ENCODE measurements around the gene NIN.

Gene NIN

GRCh38 chr14:50791201-50791600 lies 39.8 kb downstream of the NIN start:
- DNase-seq (ENCODE audit: low read depth in 2 of 2), result no peak

GRCh38 chr14:50790589-50790988 lies 40.4 kb downstream of the NIN start:
- no peak for DNase-seq (ENCODE audit: low read depth in 2 of 2)

DNA sequence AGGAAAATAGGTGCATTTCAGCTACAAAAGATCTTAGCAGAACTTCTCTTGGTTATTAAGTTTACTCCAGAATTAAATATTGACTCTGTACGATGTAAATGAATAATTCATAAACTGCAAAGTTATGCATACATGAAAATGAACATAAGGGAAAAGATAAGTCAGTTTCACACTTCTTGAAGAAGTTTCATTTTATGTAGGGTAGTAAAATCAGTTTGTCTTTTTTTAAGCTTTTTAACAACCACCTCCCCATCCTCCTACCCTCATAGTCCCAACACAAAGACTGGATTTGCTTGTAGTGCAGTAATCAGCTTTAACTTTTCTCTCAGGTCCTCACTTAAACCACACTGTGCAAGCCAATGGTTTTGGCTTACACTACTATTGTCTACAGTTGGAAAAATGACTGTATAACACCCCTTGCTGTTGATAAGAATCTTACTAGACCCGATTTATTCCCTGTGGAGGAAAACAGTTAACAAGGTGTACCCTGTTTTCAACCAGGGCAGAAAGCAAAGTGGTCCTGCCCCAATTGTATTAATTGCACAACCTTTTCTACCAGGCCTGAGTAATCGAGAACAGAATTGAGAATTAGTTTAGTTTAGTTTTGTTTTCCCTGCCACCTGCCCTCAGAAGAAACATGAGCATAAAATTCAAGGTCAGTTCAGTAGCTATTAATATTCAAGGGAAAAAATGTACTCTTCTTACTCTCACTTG lies 44.1 kb downstream of the NIN start:
- DNase-seq (ENCODE audit: low read depth in 2 of 2), result no peak

DNA sequence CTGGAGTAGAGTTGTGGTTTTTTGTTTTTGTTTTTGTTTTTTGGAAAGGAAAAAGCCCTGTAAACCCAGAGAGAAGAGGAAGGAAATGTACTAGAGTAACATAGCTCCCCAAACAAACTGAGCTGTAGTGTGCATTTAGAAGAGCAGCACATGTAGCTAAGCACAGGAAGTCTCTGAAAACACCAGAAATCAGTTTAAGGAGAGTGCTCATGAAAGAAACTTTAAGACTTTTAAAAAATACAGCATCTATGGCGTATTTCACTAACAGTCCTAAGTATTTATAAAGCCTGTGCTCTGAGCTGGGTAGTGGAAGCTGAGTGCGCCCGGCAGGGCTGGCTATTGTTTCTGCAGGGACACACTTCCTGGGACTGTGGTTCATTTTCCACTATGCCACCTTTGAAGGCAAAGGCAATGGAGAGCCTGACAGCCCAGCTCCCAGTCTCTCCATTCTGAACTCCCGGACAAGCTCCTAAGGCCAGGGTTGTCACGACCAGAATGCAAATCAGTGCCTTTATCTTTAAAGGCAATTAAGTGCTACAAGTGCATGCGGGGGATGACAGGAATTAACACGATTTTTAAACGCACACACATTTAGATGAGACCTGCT lies 45.4 kb downstream of the NIN start:
- no peak for DNase-seq (ENCODE audit: low read depth in 2 of 2)

- no peak for DNase-seq (ENCODE audit: low read depth in 2 of 2)
Observed at GRCh38 chr14:50784683-50785456, 46.1 kb downstream of the NIN start.

- no peak for DNase-seq (ENCODE audit: low read depth in 2 of 2)
Observed at GRCh38 chr14:50783563-50783962, 47.4 kb downstream of the NIN start.

- DNase-seq (ENCODE audit: low read depth in 2 of 2), result no peak
Observed at GRCh38 chr14:50780393-50780792, 50.6 kb downstream of the NIN start.

- DNase-seq (ENCODE audit: low read depth in 2 of 2), result no peak
Observed at GRCh38 chr14:50778721-50779483, 52.1 kb downstream of the NIN start.

GRCh38 chr14:50776522-50776921 lies 54.4 kb downstream of the NIN start:
- no peak for DNase-seq (ENCODE audit: low read depth in 2 of 2)

DNA sequence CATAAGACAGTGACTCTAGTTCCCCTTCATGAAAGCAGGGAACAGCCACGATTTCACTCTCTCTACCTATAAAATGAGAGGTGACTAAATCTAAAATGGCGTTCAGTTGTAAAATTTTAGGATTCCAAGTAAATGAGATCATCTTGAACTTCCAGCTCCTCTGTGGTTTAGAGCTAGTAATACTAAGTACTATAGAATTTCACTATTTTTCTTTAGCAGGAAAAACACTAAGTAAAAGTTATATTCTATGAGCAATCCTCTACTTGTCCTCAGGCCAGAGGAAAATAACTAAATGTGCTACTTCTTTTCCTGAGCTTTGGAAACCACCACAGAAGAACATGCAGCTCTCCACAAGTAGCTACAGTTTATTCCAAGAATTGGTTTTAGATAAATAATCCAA lies 55.6 kb downstream of the NIN start:
- no peak for DNase-seq (ENCODE audit: low read depth in 2 of 2)

- DNase-seq (ENCODE audit: low read depth in 2 of 2), result no peak
Observed at GRCh38 chr14:50774542-50775267, 56.3 kb downstream of the NIN start.

DNA sequence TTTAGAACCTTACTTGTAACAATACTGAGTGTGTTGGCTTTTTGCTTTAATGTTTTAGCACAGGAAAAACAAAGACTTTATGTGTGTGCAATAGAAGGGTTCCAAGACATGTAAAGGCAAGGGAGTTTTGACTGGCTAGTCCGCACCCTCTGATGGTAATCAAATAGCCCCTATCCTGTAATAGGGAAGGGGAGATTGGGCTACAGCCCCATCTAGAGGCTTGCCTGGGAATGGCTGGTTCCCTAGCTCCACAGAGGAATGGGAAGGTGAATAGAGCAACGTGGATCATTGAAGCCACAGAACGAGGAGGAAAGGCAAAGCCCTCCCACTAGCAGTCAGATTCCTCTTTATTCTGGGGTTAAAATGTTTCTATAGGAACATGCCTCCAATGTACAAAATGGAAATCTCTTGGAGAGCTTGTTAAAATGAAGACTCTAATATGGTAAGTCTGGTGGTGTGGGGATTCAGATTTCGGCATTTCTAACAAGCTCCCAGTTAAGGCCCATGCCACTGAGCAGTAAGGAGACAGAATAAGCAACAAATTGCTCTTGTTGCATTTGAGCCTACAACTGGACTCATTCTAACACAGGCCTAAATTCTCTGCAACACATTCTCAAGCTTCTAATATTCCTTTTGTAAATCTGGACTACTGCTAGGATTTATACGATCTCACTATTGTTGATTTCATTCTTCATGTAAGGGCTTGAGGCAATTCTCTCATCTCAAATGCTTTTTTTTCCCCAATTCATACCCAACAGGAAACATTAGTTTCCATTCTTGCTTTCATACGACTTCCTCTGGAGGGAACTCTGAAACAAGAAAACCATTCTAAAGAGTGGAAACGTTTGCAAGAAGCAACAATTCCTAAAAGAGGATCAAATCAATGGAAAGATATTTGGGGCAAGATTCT lies 57.1 kb downstream of the NIN start:
- DNase-seq (ENCODE audit: low read depth in 2 of 2), result peak in 1 of 2 donors; percentile 34

DNA sequence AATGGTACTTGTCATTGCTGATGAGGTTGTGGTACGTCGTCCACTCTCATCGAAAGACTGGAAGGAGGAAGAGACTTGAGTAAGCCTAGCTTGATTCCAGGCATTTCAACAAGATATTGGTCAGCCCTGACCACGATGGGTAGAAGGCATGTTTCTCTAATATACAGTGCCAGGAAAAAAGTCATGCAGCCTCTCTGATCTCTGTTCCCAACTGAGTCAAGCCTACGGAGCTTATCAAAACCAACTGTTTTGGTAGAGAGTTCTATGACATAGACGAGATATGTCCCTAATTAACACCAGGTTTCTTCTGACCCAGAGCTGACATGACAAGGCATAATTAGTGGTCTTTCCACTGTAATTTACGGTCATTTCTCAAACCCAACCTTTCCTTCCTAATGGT lies 58.5 kb downstream of the NIN start:
- no peak for DNase-seq (ENCODE audit: low read depth in 2 of 2)

DNA sequence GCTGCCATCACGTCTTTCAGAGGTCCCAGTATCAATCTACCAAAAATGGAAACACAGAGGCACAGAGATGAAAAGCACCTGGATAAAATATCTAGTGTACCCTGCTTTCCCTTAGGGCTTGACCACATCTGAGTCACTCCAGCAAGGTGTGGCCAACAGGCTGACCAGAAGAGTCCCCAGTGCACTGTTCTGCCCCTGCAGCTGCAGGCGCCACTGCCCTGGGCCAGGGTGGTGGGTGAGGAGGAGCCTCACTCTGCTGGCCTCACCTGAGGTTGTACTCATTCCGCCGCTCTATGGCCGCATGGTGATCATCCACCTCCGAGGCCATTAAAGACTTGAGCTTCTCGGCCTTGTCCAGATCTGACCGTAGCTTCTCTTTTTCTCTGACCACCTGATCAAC lies 60.4 kb downstream of the NIN start:
- no peak for DNase-seq (ENCODE audit: low read depth in 2 of 2)

GRCh38 chr14:50769863-50770500 lies 61.0 kb downstream of the NIN start:
- DNase-seq (ENCODE audit: low read depth in 2 of 2), result no peak

GRCh38 chr14:50768680-50769079 lies 62.3 kb downstream of the NIN start:
- no peak for DNase-seq (ENCODE audit: low read depth in 2 of 2)

- no peak for DNase-seq (ENCODE audit: low read depth in 2 of 2)
Observed at GRCh38 chr14:50766338-50766886, 64.5 kb downstream of the NIN start.

DNA sequence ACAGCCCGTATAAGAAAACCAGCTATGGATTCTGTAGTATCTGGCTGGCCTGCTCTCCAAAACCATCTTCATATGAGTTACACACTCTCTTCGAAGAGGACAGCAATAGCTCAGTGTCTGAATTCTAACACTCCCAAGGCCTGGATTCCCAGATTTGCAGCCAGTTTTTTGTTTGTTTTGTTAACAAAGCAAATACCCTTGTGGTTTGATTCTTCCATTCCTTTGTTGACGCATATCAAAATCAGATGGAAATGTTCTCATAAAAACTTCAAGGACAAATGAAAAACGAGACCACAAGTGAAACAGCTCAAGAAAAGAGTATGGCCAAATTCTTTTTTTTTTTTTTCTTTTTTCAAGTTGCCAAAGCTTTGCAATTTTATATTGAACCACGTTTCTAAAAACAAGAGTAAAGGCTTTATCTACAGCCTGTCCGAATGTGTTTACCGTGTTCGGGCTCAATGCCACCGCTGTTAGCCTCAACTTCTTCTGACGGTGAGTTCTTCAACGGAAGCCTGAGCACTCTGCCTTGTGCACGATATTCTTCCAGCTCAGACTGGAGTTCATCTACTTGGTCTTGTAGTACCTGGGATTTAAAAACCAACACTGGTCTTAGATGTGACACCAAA lies 67.5 kb downstream of the NIN start:
- no peak for DNase-seq (ENCODE audit: low read depth in 2 of 2)

DNA sequence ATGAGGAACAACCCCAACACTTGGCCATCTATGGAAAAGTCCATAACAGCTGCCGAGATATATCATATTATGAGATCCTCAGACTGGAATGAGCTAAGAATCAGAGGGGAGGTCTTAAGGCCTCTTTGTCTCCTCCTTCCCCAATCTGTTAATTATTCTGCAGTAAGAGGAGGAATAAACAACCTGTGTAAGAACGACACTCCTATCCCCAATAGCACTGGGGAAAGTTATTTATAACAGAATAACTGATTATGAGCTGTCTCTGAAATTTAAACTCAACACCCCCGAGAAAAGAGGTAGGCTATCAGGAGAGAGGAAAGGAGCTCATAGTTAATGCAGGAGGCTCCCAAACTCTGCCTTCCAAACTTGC lies 68.0 kb downstream of the NIN start:
- no peak for DNase-seq (ENCODE audit: low read depth in 2 of 2)
